OCI-LY1 (cell line): Measurements from ENCODE around the gene ANKRD33B.

ENCODE experiments used
- EZH2 ChIP-seq: fragments of 200-600 bp; sonication (generic), shearing (Covaris generic); IDR thresholded peaks from 2 replicates; pipeline ENCODE4 v1.8.0; 2017; ENCODE audit warnings: borderline replicate concordance, mixed run types, mild to moderate bottlenecking, antibody characterized with exemption, low read length, moderate library complexity, mixed read lengths
- TF ChIP-seq, protein P1 (sequence below): fragments of 200-600 bp; sonication (generic), shearing (Covaris generic); IDR thresholded peaks from 2 replicates; pipeline ENCODE4 v1.5.1; 2017; ENCODE audit warnings: mild to moderate bottlenecking, antibody characterized with exemption, low read length, moderate library complexity, mixed read lengths

DNA sequence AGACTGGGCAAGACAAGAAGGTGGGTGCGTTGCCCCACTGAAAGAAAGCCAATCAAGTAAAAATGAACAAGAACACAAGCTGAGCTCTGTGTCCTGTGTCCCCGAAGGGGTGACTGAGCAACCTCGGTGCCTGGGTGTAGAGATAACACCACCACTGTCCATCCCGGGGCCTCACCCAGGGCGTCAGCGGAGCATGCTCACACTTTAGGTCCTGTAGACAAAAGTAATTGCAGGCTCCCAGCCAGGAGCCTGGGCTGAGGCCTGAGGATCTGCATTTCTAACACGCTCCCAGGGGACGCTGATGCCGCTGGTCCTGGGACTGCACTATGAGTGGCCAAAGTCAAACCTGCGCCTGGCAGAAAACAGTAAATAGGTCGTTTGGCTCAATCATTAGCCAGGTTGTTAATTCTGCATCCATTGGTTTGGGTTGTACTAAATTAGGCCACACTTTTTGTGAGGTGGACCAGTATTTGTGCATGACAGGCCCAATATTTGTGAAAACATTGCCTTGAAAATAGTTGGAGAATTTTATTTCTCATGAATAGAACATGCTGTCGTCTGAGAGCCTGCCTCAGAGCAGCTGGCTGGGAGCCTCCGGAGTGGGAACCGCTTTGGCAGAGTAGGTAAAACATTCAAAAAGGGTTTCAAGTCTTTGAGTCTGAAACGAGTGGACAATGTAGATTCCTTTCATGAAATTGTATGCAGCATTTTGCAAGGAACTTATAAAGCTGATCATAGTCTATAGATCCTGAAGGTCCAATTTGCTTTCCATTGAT lies 38.3 kb downstream of the ANKRD33B start:
- TF ChIP-seq, protein P1, sequence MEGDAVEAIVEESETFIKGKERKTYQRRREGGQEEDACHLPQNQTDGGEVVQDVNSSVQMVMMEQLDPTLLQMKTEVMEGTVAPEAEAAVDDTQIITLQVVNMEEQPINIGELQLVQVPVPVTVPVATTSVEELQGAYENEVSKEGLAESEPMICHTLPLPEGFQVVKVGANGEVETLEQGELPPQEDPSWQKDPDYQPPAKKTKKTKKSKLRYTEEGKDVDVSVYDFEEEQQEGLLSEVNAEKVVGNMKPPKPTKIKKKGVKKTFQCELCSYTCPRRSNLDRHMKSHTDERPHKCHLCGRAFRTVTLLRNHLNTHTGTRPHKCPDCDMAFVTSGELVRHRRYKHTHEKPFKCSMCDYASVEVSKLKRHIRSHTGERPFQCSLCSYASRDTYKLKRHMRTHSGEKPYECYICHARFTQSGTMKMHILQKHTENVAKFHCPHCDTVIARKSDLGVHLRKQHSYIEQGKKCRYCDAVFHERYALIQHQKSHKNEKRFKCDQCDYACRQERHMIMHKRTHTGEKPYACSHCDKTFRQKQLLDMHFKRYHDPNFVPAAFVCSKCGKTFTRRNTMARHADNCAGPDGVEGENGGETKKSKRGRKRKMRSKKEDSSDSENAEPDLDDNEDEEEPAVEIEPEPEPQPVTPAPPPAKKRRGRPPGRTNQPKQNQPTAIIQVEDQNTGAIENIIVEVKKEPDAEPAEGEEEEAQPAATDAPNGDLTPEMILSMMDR: no peak
- no peak for TF ChIP-seq EZH2
